Endodermal cell (in vitro differentiated cells): ENCODE measurements around the gene C4A. TPM values are rescaled to one million over a fixed set of nuclear protein-coding genes. Genes with fewer than 3 reads are reported as not detected.
"Not testable (repeated sequence)": the region's sequence is repeated elsewhere in the genome, so short reads cannot be mapped to it uniquely, and the experiment has no call there.

Experiments
- DNase-seq: peaks from one replicate; pipeline ENCODE4 v3.0.0-alpha.2; 2017
- H3K27ac ChIP-seq: 2 replicates; pipeline ENCODE4 v1.5.1; 2013; ENCODE audit warnings: mild to moderate bottlenecking, low read depth, low read length, moderate library complexity
- H3K27me3 ChIP-seq: 2 replicates; pipeline ENCODE4 v1.6.1; 2013; ENCODE audit warnings: mild to moderate bottlenecking, low read length, moderate library complexity; ENCODE audit not compliant: insufficient read depth, control insufficient read depth, poor library complexity, severe bottlenecking
- H3K36me3 ChIP-seq: 2 replicates; pipeline ENCODE4 v1.7.0; 2013; ENCODE audit warnings: mild to moderate bottlenecking, low read length, moderate library complexity; ENCODE audit not compliant: control insufficient read depth, insufficient read depth
- H3K4me1 ChIP-seq: one replicate; pipeline ENCODE4 v1.7.0; 2013; ENCODE audit warnings: low read length; ENCODE audit not compliant: control insufficient read depth, insufficient read depth
- H3K4me3 ChIP-seq: 2 replicates; pipeline ENCODE4 v1.5.1; 2013; ENCODE audit warnings: mild to moderate bottlenecking, low read length, moderate library complexity
- H3K9ac ChIP-seq: 2 replicates; pipeline ENCODE4 v1.6.1; 2013; ENCODE audit warnings: mild to moderate bottlenecking, low read length, moderate library complexity; ENCODE audit not compliant: poor library complexity, severe bottlenecking; ENCODE audit errors: extremely low read depth
- H3K9me3 ChIP-seq: 2 replicates; pipeline ENCODE4 v1.6.1; 2013; ENCODE audit warnings: mild to moderate bottlenecking, low read length, moderate library complexity; ENCODE audit not compliant: control insufficient read depth
- H3K27ac Mint-ChIP-seq: 2 replicates; pipeline ENCODE4 v1.8.0; 2020; ENCODE audit warnings: mixed read lengths
- H3K27me3 Mint-ChIP-seq: 2 replicates; pipeline ENCODE4 v1.8.0; 2021; ENCODE audit warnings: mild to moderate bottlenecking, mixed read lengths; ENCODE audit not compliant: insufficient read depth
- H3K36me3 Mint-ChIP-seq: 2 replicates; pipeline ENCODE4 v1.8.0; 2020; ENCODE audit warnings: low read depth, mixed read lengths
- H3K4me1 Mint-ChIP-seq: 2 replicates; pipeline ENCODE4 v1.8.0; 2020; ENCODE audit warnings: mixed read lengths
- H3K4me3 Mint-ChIP-seq: 2 replicates; pipeline ENCODE4 v1.8.0; 2020; ENCODE audit warnings: mild to moderate bottlenecking, moderate library complexity, mixed read lengths
- H3K9me3 Mint-ChIP-seq: 2 replicates; pipeline ENCODE4 v1.8.0; 2020; ENCODE audit warnings: mild to moderate bottlenecking, mixed read lengths
- WGBS, 2 experiments: methylation state at CpG; one replicate each; pipeline versions ENCODE4 v1.1.5 to v1.1.7; 2013; ENCODE audit warnings: missing lambda C conversion rate in 2 of 2, mixed read lengths in 1 of 2; ENCODE audit not compliant: insufficient coverage in 1 of 2, insufficient read length in 1 of 2; 5-methylcytosine and 5-hydroxymethylcytosine counted together
- total RNA-seq, 2 donors: library from RNA; stranded (reverse); fragmentation: NEBNext Ultra II Directional in 1 of 2; extraction: Animal tissue kit (Norgen Biotek cat#: 25700) in 1 of 2; gene quantifications; 2 replicates in 1 of 2; 3 replicates in 1 of 2; pipeline ENCODE4 v1.2.1, GENCODE V29; 2021

C4A gene
- total RNA-seq, 2 donors from 2014 or later, result 4.5 to 6.2 TPM

DNA sequence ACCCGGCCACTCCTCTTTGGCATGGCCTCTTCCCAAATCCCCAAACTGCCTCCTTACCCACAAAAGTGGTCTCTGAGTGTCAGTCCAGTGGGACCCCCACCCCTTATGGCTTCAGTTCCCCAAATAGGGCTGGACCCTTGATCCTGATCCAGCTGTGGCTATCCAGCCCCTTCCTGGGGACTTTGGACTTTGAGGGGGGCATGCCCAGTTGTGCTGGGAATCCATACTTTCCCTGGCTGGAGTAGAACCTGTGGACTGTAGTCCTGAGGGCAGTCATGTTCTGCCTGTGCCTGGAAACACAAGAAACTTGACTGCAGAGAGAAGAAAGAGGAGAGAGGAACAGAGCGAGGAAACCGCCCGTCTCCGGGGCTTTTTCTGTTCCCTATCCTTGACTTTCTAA lies 55.3 kb downstream of the C4A start:
- H3K4me1 Mint-ChIP-seq, H3K27me3 Mint-ChIP-seq, DNase-seq, H3K27ac Mint-ChIP-seq, H3K9ac ChIP-seq, H3K36me3 ChIP-seq, H3K9me3 Mint-ChIP-seq, H3K27me3 ChIP-seq, H3K4me3 Mint-ChIP-seq, H3K36me3 Mint-ChIP-seq, H3K4me3 ChIP-seq, H3K9me3 ChIP-seq, H3K4me1 ChIP-seq, H3K27ac ChIP-seq: not testable (repeated sequence)
- 95 to 96% methylated on average over 4 to 5 of the region's 5 CpGs for WGBS, 2 experiments

DNA sequence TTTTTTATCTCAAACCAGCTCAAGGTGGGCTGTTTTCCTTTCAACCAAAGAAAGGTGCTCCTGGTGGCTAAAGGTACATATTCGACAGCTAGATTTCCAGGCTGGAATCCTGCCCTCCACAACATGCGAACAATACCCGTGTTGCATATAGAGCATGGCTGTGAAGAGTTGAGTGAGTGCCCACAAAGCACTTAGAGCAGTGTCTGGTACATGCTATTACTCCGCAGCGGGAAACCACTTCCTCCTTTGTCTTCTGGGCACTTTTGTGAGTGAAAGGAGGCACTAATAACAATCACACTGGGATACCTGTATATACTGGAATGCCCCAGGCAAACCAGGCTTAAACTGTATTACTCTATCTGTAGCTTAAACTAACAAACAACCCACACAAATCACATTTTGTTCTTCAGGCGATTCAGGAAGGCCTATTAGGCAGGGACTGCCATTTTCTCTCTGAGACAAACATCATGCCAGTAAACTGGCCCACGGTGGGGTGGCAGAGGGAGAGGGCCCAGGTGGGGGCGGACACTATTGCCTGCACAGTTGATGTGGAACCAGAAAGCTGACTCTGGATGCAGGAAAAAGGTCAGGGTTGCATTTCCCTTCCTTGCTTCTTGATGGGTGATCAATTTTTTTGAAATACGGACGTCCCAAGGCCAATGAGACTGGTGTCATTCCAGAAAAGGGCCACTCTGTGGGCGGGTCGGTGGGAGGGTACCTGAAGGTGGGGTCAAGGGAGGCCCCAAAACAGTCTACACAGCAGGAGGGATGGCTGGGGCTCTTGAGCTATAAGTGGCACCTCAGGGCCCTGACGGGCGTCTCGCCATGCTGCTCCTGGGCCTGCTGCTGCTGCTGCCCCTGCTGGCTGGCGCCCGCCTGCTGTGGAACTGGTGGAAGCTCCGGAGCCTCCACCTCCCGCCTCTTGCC lies 56.0 kb downstream of the C4A start, which contains the start of gene CYP21A2:
TSS of gene CYP21A2 (plus strand) at position 818 of the 927 bp plus-strand sequence. CDS start at position 826, 8 bp downstream.
- not testable (repeated sequence) for DNase-seq, H3K4me1 ChIP-seq, H3K9ac ChIP-seq, H3K27ac ChIP-seq, H3K4me3 ChIP-seq, H3K27me3 ChIP-seq, H3K4me1 Mint-ChIP-seq, H3K9me3 ChIP-seq, H3K27ac Mint-ChIP-seq, H3K9me3 Mint-ChIP-seq, H3K27me3 Mint-ChIP-seq, H3K36me3 ChIP-seq, H3K36me3 Mint-ChIP-seq, H3K4me3 Mint-ChIP-seq
- 88 to 91% methylated on average over 2 to 12 of the region's 19 CpGs for WGBS, 2 experiments

DNA sequence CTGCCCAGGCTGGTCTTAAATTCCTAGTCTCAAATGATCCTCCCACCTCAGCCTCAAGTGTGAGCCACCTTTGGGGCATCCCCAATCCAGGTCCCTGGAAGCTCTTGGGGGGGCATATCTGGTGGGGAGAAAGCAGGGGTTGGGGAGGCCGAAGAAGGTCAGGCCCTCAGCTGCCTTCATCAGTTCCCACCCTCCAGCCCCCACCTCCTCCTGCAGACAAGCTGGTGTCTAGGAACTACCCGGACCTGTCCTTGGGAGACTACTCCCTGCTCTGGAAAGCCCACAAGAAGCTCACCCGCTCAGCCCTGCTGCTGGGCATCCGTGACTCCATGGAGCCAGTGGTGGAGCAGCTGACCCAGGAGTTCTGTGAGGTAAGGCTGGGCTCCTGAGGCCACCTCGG lies 57.0 kb downstream of the C4A start:
- H3K27ac ChIP-seq, result not testable (repeated sequence)
- WGBS, 2 experiments, result 80% methylated on average over 2 of the region's 5 CpGs; no CpG with 5 or more reads in 1 of the 2 experiments

DNA sequence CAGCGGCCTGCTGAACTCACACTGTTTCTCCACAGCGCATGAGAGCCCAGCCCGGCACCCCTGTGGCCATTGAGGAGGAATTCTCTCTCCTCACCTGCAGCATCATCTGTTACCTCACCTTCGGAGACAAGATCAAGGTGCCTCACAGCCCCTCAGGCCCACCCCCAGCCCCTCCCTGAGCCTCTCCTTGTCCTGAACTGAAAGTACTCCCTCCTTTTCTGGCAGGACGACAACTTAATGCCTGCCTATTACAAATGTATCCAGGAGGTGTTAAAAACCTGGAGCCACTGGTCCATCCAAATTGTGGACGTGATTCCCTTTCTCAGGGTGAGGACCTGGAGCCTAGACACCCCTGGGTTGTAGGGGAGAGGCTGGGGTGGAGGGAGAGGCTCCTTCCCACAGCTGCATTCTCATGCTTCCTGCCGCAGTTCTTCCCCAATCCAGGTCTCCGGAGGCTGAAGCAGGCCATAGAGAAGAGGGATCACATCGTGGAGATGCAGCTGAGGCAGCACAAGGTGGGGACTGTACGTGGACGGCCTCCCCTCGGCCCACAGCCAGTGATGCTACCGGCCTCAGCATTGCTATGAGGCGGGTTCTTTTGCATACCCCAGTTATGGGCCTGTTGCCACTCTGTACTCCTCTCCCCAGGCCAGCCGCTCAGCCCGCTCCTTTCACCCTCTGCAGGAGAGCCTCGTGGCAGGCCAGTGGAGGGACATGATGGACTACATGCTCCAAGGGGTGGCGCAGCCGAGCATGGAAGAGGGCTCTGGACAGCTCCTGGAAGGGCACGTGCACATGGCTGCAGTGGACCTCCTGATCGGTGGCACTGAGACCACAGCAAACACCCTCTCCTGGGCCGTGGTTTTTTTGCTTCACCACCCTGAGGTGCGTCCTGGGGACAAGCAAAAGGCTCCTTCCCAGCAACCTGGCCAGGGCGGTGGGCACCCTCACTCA lies 57.7 kb downstream of the C4A start:
- H3K36me3 ChIP-seq, H3K9me3 Mint-ChIP-seq, H3K27ac Mint-ChIP-seq, H3K9ac ChIP-seq, H3K4me3 ChIP-seq, H3K27me3 Mint-ChIP-seq, H3K9me3 ChIP-seq, H3K4me3 Mint-ChIP-seq, H3K27me3 ChIP-seq, H3K4me1 ChIP-seq, H3K4me1 Mint-ChIP-seq, H3K27ac ChIP-seq, H3K36me3 Mint-ChIP-seq, DNase-seq: not testable (repeated sequence)
- 83 to 90% methylated on average over 13 to 19 of the region's 24 CpGs for WGBS, 2 experiments

More for the DNA sequence above, 57.0 kb downstream of the C4A start:
- H3K9me3 Mint-ChIP-seq, H3K4me3 ChIP-seq, H3K9me3 ChIP-seq, H3K4me1 ChIP-seq, H3K36me3 ChIP-seq, H3K4me1 Mint-ChIP-seq, H3K4me3 Mint-ChIP-seq, H3K9ac ChIP-seq, H3K27ac Mint-ChIP-seq, H3K27me3 Mint-ChIP-seq, DNase-seq, H3K27me3 ChIP-seq, H3K36me3 Mint-ChIP-seq: not testable (repeated sequence)

DNA sequence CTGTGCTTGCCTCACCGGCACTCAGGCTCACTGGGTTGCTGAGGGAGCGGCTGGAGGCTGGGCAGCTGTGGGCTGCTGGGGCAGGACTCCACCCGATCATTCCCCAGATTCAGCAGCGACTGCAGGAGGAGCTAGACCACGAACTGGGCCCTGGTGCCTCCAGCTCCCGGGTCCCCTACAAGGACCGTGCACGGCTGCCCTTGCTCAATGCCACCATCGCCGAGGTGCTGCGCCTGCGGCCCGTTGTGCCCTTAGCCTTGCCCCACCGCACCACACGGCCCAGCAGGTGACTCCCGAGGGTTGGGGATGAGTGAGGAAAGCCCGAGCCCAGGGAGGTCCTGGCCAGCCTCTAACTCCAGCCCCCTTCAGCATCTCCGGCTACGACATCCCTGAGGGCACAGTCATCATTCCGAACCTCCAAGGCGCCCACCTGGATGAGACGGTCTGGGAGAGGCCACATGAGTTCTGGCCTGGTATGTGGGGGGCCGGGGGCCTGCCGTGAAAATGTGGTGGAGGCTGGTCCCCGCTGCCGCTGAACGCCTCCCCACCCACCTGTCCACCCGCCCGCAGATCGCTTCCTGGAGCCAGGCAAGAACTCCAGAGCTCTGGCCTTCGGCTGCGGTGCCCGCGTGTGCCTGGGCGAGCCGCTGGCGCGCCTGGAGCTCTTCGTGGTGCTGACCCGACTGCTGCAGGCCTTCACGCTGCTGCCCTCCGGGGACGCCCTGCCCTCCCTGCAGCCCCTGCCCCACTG lies 58.6 kb downstream of the C4A start:
- H3K4me1 ChIP-seq, H3K9me3 ChIP-seq, H3K27me3 Mint-ChIP-seq, H3K4me3 ChIP-seq, H3K9ac ChIP-seq, H3K36me3 ChIP-seq, H3K9me3 Mint-ChIP-seq, H3K4me1 Mint-ChIP-seq, H3K27me3 ChIP-seq, H3K36me3 Mint-ChIP-seq, DNase-seq, H3K27ac ChIP-seq, H3K27ac Mint-ChIP-seq, H3K4me3 Mint-ChIP-seq: not testable (repeated sequence)
- WGBS, 2 experiments, result 93% methylated on average over 11 of the region's 43 CpGs; no CpG with 5 or more reads in 1 of the 2 experiments

DNA sequence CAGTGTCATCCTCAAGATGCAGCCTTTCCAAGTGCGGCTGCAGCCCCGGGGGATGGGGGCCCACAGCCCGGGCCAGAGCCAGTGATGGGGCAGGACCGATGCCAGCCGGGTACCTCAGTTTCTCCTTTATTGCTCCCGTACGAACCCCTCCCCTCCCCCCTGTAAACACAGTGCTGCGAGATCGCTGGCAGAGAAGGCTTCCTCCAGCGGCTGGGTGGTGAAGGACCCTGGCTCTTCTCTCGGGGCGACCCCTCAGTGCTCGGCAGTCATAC lies 59.1 kb downstream of the C4A start:
- no CpG with 5 or more reads among the region's 13 CpGs for WGBS, 2 experiments
- H3K36me3 ChIP-seq, H3K9me3 ChIP-seq, H3K27ac Mint-ChIP-seq, H3K9ac ChIP-seq, H3K36me3 Mint-ChIP-seq, H3K27ac ChIP-seq, H3K4me1 Mint-ChIP-seq, H3K27me3 Mint-ChIP-seq, H3K4me3 Mint-ChIP-seq, H3K4me1 ChIP-seq, H3K9me3 Mint-ChIP-seq, DNase-seq, H3K27me3 ChIP-seq, H3K4me3 ChIP-seq: not testable (repeated sequence)
